Activated T-cell treated with anti-CD3 and anti-CD28 coated beads for 48 hours (primary cell): ENCODE data around the gene MAP2K7.
"Not testable (repeated sequence)": the region's sequence is repeated elsewhere in the genome, so short reads cannot be mapped to it uniquely, and the experiment has no call there.

Source experiments
- DNase-seq: peaks from one replicate; pipeline ENCODE4 v3.0.0-alpha.2; 2020; ENCODE audit warnings: low read depth

MAP2K7 gene

DNA sequence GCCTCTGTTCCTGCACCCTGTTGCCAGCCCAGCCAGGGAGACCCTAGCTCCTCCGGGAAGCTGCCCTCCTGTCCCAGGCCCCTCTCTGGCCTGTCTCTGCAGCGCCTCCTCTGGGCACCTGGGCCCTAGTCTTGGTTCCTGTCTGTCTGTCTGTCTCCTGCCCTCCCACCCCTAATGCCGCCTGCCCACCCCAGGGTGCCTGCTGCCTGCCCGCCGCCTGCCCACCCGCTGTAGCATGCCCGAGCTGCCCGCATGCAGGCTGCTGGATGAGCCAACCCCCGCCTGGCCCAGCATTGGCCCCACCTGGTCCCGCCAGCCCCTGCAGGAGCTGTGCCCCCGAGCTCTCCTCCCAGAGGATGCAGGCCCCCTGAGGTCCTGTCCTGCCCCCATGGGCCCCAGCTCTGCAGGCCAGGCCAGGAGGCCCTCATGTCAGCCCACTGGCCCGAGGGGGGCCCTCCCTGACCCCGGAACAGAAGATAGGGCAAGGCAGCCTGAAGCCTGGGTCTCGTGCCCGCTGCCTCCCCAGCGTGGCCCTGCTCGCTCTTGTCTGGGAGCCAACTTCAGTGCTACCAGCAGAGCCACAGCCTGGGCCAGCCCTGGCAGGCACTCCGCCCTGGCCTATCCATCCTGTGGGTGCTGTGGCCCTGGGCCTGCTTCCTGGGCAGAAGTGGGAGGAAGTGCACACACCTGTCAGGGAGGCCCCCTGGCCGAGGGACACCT, 5.2 kb downstream of the MAP2K7 start:
- no peak for DNase-seq

DNA sequence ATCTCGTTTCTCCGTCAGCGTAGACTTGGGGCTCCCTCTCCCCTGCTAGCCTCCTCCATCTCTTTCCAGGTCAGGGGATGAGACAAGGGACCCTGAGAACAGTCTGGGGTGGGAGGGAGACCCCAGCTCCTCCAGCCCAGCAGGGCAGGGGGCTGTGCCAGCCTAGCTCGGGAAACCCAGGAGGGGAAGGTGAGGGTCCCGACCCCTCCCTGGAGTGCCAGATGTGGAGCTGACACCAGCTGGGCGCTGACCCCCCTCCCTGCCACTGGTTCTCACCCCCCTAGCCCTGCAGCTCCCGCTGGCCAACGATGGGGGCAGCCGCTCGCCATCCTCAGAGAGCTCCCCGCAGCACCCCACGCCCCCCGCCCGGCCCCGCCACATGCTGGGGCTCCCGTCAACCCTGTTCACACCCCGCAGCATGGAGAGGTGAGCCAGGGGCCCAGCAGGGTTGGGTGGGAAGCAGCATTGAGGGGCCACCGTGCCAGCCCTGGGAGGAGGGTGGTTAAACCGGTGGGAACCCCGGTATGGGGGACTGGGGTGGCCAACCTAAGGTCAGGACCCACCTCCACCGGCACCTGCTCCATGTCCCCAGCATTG, 5.9 kb downstream of the MAP2K7 start:
- no peak for DNase-seq

DNA sequence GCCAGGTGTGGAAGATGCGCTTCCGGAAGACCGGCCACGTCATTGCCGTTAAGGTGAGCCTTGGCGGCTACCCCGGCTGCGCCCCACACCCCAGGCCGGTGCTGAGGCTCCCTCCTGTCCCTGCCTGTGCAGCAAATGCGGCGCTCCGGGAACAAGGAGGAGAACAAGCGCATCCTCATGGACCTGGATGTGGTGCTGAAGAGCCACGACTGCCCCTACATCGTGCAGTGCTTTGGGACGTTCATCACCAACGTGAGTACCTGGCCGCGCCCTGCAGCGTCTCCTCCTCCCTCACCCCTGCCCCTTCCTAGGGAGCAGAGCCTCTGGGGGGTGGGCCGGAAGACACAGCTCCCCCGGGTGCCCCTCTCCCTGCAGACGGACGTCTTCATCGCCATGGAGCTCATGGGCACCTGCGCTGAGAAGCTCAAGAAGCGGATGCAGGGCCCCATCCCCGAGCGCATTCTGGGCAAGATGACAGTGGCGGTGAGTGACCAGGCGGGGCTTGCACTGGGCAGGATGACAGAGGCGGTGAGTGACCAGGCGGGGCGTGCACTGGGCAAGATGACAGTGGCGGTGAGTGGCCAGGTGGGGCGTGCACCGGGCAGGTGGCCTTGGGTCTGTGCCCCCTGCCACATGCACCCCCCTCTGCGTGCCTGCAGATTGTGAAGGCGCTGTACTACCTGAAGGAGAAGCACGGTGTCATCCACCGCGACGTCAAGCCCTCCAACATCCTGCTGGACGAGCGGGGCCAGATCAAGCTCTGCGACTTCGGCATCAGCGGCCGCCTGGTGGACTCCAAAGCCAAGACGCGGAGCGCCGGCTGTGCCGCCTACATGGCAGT, 6.9 kb downstream of the MAP2K7 start:
- DNase-seq, result no peak

DNA sequence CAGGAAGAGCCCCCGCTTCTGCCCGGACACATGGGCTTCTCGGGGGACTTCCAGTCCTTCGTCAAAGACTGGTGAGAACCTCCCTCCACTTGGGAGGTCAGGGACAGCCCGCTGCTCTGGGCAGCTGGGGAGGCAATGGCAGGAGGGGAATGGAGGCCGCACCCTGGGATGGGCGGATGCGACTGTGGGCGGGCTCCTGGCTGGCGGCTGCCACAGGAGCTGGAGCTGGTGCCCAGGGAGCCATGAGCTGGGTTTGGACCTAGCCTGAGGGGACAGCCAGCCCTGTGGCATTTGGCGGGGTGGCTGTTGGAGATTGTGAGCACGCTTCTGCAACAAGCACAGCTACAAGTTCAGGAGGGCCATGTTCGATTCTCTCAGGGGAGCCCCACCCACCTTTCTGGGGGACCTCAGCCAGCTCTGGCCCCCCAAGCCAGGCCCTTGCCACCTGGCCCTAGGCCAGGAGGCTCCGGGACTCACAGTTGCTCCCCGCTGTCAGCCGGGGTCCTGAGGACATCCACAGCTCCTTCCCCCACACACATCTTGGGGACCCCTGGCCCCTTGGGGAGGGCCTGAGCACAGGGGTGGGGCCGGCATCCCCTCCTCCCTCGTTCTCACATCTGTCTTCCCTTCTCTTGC, 7.9 kb downstream of the MAP2K7 start:
- DNase-seq, result no peak

DNA sequence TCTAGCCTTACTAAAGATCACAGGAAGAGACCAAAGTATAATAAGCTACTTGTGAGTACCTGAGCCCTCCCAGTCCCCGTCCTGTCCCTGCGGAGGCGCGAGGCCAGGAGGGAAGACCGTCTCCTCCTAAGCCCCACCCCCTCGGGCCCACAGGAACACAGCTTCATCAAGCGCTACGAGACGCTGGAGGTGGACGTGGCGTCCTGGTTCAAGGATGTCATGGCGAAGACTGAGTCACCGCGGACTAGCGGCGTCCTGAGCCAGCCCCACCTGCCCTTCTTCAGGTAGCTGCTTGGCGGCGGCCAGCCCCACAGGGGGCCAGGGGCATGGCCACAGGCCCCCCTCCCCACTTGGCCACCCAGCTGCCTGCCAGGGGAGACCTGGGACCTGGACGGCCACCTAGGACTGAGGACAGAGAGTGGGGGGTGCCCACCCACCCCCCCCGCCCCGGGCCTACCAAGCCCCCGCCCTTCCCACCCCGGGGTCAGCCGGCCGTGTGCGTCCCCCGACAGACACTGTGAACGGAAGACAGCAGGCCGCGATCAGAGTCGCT, 8.5 kb downstream of the MAP2K7 start:
- no peak for DNase-seq

DNA sequence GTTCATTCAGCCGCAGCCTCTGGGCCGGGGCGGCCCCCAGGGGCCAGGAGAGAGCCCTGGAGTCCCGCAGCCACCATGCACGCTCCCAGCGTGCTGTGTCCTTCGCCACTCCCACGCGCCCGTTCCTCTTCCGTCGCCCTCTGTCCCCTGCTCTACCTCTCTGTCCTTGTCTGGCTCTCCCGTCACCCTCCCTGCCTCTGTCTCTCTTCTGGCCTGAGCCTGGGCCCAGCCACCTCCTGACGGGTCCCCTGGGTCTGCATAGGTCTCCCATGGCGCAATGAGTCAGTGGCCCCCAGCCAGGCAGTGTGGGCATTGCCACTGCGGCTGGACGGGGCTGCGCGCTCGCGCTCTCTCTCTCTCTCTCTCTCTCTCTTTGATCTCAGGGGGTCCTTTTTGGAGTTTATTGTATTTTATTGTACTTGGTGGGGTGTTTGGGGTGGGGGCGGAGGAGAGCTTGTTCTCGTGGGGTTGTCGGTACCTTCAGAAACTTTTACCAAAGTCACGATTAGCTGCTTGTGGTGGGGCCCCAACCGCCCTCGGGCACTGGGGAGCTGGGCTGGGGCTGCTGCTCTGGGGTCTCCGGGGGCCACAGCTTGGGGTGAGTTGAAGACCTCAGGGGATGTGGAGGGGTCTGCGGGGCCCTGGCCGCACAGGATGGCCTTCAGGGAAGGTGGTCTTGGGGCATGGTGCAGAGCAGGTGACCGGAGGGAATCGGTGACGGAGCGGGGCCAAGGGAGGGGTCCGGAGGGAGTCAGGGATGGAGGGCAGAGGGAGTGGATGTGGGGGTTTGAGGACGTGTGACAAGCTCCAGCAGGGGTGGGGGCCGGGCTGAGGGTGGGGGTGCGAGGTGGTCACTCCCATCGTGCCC, 9.3 kb downstream of the MAP2K7 start:
- no peak for DNase-seq

DNA sequence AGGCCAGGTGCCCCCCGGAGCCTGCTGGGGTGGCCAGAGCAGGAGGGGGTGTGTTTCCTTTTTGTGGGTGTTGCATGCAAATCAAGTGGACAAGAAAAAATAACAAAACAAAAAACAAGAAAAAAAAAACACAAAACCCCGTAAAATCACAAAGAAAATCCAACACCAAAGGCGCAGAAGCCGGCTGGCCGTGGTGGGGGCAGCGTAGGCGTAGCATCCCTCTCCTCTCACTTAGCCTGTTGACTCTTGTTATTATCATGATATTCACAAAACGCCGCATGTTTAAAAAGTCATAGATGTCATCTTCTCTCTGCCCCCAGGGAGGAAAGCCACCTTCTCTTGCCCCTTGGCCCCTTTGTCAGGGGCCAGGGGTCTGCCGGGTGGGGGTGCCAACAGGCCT, 10.0 kb downstream of the MAP2K7 start:
- no peak for DNase-seq

DNA sequence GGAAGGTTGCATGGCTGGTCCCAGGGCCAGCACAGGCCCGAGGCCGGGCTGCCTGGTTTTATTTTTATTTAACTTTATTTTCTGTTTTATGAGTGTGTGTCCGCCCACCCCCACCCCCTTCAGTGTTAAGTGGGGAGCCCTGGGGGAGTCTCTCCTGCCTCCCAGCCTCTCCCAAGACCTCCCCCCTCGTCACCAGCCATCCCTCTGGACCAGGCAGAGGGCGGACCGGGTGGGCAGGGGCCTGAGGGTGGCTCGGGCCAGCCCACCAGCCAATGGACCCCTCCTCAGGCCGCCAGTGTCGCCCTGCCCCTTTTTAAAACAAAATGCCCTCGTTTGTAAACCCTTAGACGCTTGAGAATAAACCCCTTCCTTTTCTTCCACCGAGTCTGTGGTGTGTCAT, 10.4 kb downstream of the MAP2K7 start:
- no peak for DNase-seq

DNA sequence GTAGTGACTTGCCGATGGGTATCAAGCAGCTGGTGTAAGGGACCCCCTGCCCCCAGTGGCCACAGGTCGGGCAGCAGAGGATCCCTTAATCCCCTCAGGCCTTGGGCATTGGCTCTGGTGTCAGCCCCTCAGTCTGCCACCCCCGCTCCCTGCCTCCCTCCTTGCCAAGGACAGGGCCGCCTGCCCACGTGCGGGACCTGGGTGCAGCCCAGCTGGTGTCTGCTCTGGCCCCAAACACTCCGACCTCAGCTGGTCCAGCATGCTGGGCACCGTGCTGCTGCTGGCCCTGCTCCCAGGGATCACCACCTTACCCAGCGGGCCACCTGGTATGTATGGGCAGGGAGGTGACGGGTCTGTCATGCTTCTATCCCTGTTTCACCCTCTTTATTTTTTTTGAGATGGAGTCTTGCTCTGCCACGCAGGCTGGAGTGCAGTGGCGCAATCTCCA, 10.9 kb downstream of the MAP2K7 start, which contains the start of gene TGFBR3L:
TGFBR3L (plus strand) TSS at position 233 of the 448 bp plus-strand sequence.
- no peak for DNase-seq

DNA sequence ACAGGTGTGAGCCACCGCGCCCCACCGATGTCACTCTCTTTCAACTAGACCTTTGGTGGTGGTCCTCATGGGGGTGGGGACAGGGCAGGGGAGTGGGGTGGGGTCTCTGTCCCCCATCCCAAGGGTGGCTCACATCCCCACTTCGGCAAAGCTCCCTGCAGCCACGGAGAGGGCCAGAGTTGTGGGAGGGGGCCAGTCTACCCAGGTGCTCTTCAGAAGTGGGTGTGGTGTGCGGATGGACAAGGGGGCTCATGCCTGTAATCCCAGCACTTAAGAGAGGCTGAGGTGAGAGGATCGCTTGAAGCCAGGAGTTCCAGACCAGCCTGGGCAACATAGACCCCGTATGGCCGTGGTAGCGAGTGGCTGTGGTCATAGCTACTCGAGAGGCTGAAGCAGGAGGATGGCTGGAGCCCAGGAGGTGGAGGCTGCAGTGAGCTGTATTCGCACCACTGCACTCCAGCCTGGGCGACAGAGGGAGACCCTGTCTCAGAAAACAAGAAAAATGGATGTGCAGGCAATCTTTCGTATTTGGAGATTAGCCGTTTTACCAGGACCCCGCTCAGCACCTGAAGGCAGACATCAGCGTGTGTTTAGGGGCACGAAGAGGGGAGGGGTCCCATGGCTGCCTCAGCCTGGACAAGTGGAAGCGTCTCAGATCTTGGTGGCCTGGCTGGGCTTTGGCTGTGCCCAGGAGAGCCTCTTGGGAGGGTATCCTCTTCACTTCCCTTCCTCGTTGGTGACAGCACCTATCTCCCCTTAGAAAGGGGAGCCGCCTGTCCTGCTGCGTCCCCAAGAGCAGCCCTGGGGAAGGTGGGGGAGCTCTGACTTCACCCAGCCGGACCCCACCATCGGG, 11.8 kb downstream of the MAP2K7 start:
- DNase-seq, result no peak

DNA sequence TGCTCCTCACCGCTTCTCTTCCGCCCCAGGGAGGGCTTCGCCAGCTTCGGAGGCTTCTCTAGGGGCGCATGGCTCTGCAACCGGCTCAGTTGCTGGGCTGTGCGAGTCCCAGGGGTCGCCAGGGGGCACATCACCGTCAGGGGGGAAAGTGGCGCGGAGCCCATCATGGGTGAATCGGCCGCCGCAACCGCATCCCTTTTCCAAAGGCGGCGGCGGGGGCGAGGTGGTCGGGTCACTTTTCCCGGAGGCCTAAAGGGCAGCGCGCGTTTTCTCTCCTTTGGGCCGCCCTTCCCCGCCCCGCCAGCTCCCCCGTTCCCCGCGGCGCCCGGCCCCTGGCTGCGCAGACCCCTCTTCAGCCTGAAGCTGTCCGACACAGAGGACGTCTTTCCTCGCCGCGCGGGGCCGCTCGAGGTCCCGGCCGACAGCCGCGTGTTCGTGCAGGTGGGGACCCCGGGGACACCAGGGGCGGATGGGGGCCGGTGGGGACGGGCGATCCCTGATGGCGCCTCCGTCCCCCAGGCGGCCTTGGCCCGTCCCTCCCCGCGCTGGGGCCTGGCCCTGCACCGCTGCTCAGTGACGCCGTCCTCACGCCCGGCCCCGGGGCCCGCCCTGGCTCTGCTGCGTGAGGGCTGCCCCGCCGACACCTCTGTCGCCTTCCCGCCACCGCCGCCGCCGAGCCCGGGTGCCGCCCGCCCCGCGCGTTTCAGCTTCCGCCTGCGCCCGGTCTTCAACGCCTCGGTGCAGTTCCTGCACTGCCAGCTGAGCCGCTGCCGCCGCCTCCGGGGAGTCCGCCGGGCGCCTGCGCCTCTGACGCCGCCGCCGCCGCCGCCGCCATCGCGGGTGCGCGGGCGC, 12.7 kb downstream of the MAP2K7 start:
- DNase-seq, result peak; percentile 63

DNA sequence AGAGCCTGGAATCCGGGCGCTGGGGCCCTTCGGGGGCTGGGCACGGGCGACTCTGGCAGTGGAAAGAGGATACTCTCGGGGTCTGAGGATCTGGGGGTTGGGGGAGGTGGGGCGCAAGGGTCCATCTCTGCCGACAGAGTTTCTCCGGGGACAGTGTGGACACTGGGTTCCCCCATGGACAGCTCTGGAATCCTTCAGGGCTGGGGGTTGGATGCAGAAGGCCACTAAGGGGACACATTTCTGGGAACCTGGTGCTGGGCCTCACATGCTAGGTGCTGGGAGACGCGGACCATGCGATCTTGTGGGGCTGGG, 13.2 kb downstream of the MAP2K7 start:
- no peak for DNase-seq

DNA sequence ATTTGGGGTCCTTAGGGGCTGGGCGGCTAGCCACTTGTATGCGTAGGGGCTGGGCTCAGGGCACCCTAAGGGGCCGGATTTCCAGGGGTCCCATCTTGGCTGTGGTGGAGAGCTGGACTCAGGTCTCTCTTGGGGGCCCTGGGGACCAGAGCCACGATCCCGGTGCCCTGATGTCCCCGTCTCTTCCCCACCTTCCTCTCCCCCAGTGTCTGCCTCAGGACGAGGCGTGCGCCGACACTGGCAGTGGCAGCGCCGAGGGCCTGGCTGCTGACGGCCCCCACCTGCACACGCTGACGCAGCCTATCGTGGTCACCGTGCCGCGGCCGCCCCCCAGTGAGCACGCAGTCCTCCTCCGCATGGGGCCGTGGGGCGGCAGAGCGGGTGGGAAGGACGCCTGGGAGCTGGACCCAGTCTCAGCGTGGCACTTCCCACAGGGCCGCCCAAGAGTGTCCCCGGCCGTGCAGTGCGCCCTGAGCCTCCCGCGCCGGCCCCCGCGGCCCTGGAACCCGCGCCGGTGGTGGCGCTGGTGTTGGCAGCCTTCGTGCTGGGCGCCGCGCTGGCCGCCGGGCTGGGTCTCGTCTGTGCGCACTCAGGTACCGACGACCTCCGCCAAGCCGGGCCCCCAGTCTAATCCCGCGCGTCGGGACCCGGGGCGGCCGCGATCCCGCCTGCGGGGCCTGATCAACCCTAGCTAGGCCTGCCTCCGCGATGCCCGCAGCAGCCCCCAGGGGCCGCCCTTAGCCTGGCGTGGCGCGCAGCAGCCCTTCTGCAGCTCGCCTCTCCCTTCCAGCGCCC, 13.8 kb downstream of the MAP2K7 start:
- DNase-seq, result peak; percentile 67

DNA sequence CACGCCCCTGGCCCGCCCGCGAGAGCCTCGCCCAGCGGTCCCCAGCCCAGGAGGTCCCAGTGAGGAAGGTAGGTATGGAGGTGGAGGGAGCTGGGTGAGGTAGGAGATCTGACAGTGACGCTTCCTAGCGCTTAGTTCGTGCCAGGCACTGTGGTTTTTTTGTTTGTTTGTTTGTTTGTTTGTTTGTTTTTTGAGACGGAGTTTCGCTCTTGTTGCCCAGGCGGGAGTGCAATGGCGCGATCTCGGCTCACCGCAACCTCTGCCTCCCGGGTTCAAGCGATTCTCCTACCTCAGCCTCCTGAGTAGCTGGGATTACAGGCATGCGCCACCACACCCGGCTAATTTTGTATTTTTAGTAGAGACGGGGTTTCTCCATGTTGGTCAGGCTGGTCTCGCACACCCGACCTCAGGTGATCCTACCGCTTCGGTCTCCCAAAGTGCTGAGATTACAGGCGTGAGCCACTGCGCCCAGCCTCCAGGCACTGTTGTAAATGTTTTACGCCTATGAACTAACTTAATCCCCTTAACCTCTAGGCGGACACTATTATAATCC, 14.5 kb downstream of the MAP2K7 start:
- not testable (repeated sequence) for DNase-seq

DNA sequence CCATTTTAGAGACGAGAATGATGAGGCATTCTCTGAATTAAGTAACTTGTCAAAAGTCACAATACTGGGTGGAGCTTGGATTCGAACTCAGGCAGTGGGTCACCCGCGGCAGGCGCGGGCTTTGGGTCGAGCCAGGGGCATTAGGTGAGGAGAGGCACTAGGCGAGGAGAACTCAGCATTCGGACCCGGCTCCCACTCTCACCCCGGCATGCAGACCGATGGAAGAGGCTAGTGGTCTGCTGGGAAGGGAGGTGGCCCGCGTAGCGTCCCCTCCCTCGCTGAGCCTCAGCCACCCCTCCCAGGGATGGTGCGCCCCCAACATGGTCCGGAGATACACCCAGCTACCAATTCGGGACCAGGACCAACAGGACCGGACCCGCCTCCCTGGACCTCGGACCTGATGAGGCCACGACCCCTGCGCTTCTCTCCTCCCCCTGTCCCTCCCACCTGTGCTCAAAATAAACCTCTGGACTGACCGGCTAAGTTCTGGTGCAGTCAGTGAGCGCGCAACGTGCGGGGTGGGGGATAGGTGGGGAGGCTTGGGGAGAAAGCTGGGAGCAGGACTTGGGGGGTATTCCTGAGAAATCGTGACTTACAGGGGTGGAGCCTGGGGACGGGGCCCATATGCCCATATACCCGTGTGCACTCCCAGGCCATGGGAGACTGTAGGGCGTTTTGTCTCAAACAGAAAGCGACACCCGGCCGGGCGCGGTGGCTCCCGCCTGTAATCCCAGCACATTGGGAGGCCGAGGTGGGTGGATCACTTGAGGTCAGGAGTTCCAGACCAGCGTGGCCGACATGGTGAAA, 15.1 kb downstream of the MAP2K7 start:
- DNase-seq, result no peak

DNA sequence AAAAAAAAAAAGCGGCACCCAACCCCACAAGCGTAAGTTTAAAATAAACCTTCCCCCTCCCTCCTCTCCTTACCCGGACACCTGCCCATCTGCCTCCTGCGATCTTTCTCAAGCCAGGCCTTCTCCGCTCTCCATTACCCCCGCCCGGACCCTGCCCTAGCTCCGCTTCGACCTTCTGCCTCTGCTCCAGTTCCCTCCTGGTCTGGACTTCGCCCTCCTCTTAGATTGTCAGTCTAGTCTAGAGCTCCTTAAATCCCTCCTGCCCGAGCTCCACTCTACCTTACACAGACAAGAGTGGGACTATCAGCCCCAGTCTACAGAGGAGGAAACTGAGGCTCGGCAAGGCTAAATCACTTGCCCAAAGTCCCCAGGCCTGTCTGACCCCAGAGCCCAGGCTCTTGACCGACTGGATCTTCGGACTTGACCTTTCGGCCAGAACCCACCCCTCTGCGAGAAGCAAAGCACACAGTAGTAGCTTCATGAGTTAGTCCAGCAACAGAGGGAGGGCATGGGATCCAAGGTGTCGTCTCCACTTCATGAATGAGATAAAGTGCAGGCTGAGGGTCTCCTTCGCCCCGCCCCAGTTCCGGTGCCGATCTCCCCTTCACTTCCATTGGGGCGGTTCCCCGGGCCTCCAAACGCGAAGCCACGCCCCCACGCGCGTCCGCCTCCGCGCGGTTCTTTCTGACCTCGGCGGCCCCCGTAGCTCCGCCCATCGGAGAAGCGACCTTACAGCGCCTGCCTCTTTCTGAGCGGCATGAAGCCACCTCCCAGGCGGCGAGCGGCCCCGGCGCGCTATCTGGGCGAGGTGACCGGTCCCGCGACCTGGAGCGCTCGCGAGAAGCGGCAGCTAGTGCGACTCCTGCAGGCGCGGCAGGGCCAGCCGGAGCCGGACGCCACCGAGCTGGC, 16.2 kb downstream of the MAP2K7 start, which contains the start of gene SNAPC2:
SNAPC2 (plus strand) TSS at position 729 of the 909 bp plus-strand sequence; CDS start at position 758, 29 bp downstream.
- DNase-seq, result peak; percentile 96
